GM18867 (cell line): ENCODE data around the gene ZNF214.
A peak's percentile ranks its signal among the peaks of the same experiment; 100 is the strongest.
"Not testable (repeated sequence)": the region's sequence is repeated elsewhere in the genome, so short reads cannot be mapped to it uniquely, and the experiment has no call there.

ENCODE experiments used
- ATAC-seq: cut with Tn5 transposase; IDR thresholded peaks from one replicate; pipeline ENCODE4 v1.9.1; 2021; ENCODE audit warnings: mild to moderate bottlenecking, moderate library complexity; ENCODE audit not compliant: unreplicated experiment

The ZNF214 gene

DNA sequence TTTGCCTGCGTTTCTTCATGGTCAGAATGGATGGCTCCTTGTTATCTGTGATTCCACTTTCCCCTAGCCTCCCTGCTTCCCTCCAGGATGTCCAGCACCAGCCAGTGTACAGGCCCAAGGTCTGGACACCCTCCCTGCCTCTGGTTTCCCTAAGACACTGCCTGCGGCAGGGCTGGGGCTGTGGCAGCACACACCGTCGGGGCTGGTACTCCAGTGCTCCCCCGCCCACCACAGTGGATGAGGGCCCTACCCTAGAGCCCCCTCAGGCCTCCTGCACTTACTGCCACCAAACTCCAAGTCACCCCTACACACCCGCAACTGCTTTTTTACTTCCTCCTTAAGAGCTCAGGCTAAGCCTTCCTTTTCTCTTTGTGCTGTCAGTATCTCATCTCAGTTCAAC lies 28.9 kb downstream of the ZNF214 start:
- ATAC-seq, result no peak

- ATAC-seq, result no peak
These were observed 31.6 kb downstream of the ZNF214 start for GRCh38 chr11:6988506-6988905.

DNA sequence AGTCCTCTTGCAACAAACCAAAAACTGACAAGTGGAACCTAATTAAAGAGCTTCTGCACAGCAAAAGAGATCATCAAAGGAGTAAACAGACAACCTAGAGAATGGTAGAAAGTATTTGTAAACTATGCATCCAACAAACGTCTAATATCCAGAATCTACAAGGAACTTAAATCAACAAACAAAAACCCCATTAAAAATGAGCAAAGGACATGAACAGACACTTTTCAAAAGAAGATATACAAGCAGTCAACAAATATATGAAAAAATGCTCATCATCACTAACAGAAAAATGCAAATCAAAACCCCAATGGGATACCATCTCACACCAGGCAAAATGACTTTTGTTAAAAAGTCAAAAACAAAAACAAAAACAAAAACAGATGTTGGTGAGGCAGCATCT lies 33.7 kb downstream of the ZNF214 start:
- ATAC-seq, result no peak

GRCh38 chr11:6979365-6979764 lies 40.8 kb downstream of the ZNF214 start:
- no peak for ATAC-seq

DNA sequence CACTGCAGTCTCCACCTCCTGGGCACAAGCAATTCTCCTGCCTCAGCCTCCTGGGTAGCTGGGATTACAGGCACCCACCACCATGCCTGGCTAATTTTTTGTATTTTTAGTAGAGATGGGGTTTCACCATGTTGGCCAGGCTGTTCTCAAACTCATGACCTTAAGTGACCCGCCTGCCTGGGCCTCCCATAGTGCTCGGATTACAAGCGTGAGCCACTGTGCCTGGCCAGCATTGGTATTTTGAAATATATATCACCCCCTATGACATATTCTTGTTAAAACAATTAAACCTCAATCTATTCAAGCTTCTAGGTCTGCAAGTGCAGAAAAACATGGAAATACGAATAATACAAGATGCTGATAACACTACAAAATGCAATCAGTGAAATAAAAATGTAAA lies 50.3 kb downstream of the ZNF214 start:
- not testable (repeated sequence) for ATAC-seq

- ATAC-seq, result no peak
These were observed 51.3 kb downstream of the ZNF214 start for GRCh38 chr11:6968816-6969215.

DNA sequence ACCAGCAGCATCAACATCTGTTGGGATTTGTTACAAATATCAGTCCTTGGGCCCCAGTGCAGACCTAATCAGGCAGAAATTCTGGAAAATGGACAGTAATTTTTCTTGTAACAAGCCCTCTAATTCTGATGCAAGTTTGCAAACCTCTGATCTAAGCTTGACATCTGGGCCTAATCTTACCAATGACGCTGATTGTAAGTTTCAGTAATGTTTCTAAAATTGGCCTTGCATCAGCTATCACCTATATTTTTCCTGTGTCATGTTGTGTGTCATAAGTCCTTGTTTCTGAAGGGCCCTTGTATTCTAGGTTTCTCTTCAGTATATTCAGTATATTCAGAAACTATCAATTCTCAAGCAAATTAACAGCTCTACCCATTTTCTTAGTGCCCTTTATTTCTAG lies 57.5 kb downstream of the ZNF214 start:
- ATAC-seq, result peak; percentile 97

- no peak for ATAC-seq
These were observed 58.0 kb downstream of the ZNF214 start for GRCh38 chr11:6962141-6962540.

DNA sequence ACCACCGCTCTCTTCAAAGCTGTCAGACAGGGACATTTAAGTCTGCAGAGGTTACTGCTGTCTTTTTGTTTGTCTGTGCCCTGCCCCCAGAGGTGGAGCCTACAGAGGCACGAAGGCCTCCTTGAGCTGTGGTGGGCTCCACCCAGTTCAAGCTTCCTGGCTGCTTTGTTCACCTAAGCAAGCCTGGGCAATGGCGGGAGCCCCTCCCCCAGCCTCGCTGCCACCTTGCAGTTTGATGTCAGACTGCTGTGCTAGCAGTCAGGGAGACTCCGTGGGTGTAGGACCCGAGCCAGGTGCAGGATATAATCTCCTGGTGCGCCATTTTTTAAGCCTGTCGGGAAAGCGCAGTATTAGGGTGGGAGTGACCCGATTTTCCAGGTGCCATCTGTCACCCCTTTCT lies 65.9 kb downstream of the ZNF214 start:
- not testable (repeated sequence) for ATAC-seq
